IPS-20b (cell line): Measurements from ENCODE around the gene CABYR.

ENCODE experiments used
- H3K27ac ChIP-seq: one replicate; pipeline ENCODE4 v1.5.1; 2013; ENCODE audit warnings: low read length
- H3K27me3 ChIP-seq: 2 replicates; pipeline ENCODE4 v1.6.1; 2013; ENCODE audit warnings: mild to moderate bottlenecking, low read length, inconsistent platforms; ENCODE audit not compliant: insufficient read depth
- H3K36me3 ChIP-seq: 2 replicates; pipeline ENCODE4 v1.6.1; 2013; ENCODE audit warnings: low read depth, mild to moderate bottlenecking, inconsistent platforms, low read length, moderate library complexity; ENCODE audit not compliant: insufficient read depth
- H3K4me1 ChIP-seq: 2 replicates; pipeline ENCODE4 v1.6.1; 2013; ENCODE audit warnings: mild to moderate bottlenecking, control low read depth, inconsistent platforms, low read length, moderate library complexity; ENCODE audit not compliant: insufficient read depth
- H3K4me3 ChIP-seq: 2 replicates; pipeline ENCODE4 v1.5.1; 2013; ENCODE audit warnings: mild to moderate bottlenecking, low read length, inconsistent platforms
- H3K9ac ChIP-seq: 2 replicates; pipeline ENCODE4 v1.6.1; 2013; ENCODE audit warnings: low read depth, mild to moderate bottlenecking, inconsistent platforms, low read length, moderate library complexity
- H3K9me3 ChIP-seq: 2 replicates; pipeline ENCODE4 v1.6.1; 2013; ENCODE audit warnings: mild to moderate bottlenecking, low read depth, low read length, inconsistent platforms; ENCODE audit not compliant: insufficient read depth

CABYR gene

GRCh38 chr18:24138789-24139616 lies at the start of gene CABYR:
Gene CABYR (plus strand): TSS chr18:24139062. CDS start chr18:24143115, 4,053 bp downstream.
- Histone ChIP-seq H3K4me3 (peak within 1 kb of the TSS; percentile 73), H3K27ac (no peak within 1 kb of the TSS), H3K9me3 (no peaks in the 10 kb centered on the region), H3K36me3 (peaks cover 4% of the 10 kb centered on the region), H3K9ac (peak within 1 kb of the TSS; percentile 73; the same call in 1 of the 2 replicates), H3K27me3 (no peaks in the 10 kb centered on the region), H3K4me1 (peaks cover 13% of the 10 kb centered on the region; the same call in 1 of the 2 replicates)

DNA sequence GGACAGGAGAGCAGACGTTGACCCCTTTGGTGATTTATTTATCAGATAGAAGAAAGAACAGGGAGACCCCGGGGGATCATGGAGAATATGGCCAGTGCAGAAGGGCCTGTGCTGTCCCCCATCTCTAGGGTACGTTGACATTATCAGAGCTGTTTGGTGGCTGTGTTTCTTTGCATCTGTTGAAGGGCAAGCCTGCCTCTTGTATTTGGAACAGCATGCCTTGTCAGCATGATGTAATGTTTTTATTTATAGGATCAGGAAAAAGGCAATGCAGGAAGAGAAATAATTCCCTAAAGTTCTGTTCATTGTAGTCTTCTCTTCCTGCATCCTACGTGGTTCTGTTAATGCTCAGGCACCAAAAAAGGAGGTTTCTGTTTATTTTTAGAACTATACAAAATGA lies 49.8 kb upstream of the CABYR start:
- H3K27ac ChIP-seq: no peak overlapping the region
- no peak overlapping the region for H3K9ac ChIP-seq
- no peaks in the 10 kb centered on the region for H3K27me3 ChIP-seq
- H3K9me3 ChIP-seq: no peaks in the 10 kb centered on the region
- no peaks in the 10 kb centered on the region for H3K4me1 ChIP-seq
- H3K36me3 ChIP-seq: no peaks in the 10 kb centered on the region
- H3K4me3 ChIP-seq: no peak overlapping the region

- no peaks in the 10 kb centered on the region for H3K36me3 ChIP-seq
- no peak overlapping the region for H3K4me3 ChIP-seq
- H3K9ac ChIP-seq: no peak overlapping the region
- no peak overlapping the region for H3K27ac ChIP-seq
- no peaks in the 10 kb centered on the region for H3K9me3 ChIP-seq
- H3K27me3 ChIP-seq: no peaks in the 10 kb centered on the region
- H3K4me1 ChIP-seq: no peaks in the 10 kb centered on the region
Measured at GRCh38 chr18:24089515-24090337, 49.1 kb upstream of the CABYR start.

GRCh38 chr18:24090876-24091275 lies 48.0 kb upstream of the CABYR start:
- Histone ChIP-seq H3K4me1 (no peaks in the 10 kb centered on the region), H3K9me3 (no peaks in the 10 kb centered on the region), H3K4me3 (no peak overlapping the region), H3K27me3 (no peaks in the 10 kb centered on the region), H3K36me3 (no peaks in the 10 kb centered on the region), H3K27ac (no peak overlapping the region), H3K9ac (no peak overlapping the region)

DNA sequence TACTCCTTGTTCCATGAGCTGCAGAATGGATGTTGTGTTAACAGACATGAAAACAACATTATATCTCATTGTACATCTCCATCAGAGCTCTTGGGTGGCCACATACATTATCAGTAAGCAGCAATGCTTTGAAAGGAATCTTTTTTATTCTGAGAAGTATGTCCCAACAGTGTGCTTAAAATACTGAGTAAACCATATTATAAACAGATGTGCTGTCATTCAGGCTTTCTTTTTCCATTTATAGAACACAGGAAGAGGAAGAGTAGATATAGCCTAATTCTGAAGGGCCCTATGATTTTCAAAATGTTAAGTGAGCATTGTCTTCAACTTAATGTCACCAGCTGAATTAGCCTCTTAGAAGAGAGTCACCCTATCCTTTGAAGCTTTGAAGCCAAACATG lies 44.3 kb upstream of the CABYR start:
- Histone ChIP-seq H3K4me1 (no peaks in the 10 kb centered on the region), H3K9ac (no peak overlapping the region), H3K4me3 (no peak overlapping the region), H3K36me3 (no peaks in the 10 kb centered on the region), H3K9me3 (peaks cover 4% of the 10 kb centered on the region; the same call in 1 of the 2 replicates), H3K27me3 (no peaks in the 10 kb centered on the region), H3K27ac (no peak overlapping the region)

DNA sequence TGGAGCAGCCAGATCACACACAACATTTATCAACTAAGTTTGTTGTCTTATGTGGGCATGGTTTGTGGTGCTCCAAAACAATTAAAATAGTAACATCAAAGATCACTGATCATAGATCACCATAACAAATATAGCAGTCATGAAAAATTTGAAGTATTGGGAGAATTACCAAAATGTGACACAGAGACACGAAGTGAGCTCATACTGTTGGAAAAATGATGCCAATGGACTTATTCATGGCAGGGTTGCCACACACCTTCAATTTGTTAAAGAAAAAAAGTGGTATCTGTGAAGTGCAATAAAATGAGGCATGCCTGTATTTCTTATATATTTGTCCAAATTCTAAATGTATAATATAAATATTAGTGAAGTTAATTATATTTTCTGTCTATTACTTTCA lies 42.9 kb upstream of the CABYR start:
- no peak overlapping the region for H3K9ac ChIP-seq
- peaks cover 4% of the 10 kb centered on the region; the same call in 1 of the 2 replicates for H3K9me3 ChIP-seq
- no peaks in the 10 kb centered on the region for H3K36me3 ChIP-seq
- H3K27ac ChIP-seq: no peak overlapping the region
- no peaks in the 10 kb centered on the region for H3K27me3 ChIP-seq
- no peaks in the 10 kb centered on the region for H3K4me1 ChIP-seq
- H3K4me3 ChIP-seq: no peak overlapping the region

DNA sequence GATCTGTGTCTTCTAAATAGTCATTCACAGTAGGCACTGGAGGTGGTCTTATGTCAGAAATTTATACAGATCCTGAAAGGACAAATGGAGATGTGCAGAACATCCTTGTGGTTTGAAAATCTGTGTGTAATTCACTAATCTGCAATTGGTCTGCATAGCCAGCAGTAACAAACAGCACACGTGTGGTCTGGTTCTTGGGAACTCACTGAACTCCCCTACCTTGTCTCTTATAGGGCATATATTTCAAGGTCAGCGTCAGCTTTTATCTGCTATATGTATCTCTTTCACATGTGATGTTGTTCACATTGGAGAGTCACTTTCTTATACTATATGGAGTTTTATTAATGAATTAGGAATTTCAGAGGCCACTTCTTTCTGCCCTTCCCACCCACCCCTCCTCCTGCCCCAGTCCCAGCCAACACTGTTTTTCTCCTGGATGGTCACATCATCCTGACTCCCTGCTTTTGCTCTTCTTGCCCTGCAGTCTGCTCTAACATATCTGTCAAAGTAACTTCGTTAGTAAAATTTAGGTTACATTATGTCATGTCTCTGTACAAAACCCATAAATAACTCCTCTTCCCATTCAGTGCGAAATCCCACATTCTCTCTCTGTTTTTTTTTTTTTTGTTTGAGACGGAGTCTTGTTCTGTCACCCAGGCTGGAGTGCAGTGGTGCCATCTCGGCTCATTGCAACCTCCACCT lies 35.4 kb upstream of the CABYR start:
- Histone ChIP-seq H3K9ac (no peak overlapping the region), H3K4me1 (no peaks in the 10 kb centered on the region), H3K4me3 (no peak overlapping the region), H3K9me3 (no peaks in the 10 kb centered on the region), H3K36me3 (no peaks in the 10 kb centered on the region), H3K27me3 (no peaks in the 10 kb centered on the region), H3K27ac (no peak overlapping the region)

- no peaks in the 10 kb centered on the region for H3K27me3 ChIP-seq
- H3K9ac ChIP-seq: no peak overlapping the region
- H3K9me3 ChIP-seq: no peaks in the 10 kb centered on the region
- H3K36me3 ChIP-seq: no peaks in the 10 kb centered on the region
- no peaks in the 10 kb centered on the region for H3K4me1 ChIP-seq
- no peak overlapping the region for H3K4me3 ChIP-seq
- no peak overlapping the region for H3K27ac ChIP-seq
Measured at GRCh38 chr18:24104486-24104885, 34.4 kb upstream of the CABYR start.

- H3K4me1 ChIP-seq: peaks cover 3% of the 10 kb centered on the region; the same call in 1 of the 2 replicates
- H3K4me3 ChIP-seq: no peak overlapping the region
- H3K9ac ChIP-seq: no peak overlapping the region
- H3K27ac ChIP-seq: no peak overlapping the region
- no peaks in the 10 kb centered on the region for H3K27me3 ChIP-seq
- no peaks in the 10 kb centered on the region for H3K9me3 ChIP-seq
- H3K36me3 ChIP-seq: no peaks in the 10 kb centered on the region
Measured at GRCh38 chr18:24108641-24109040, 30.2 kb upstream of the CABYR start.

- Histone ChIP-seq H3K4me3 (no peak overlapping the region), H3K27ac (no peak overlapping the region), H3K9ac (no peak overlapping the region), H3K27me3 (no peaks in the 10 kb centered on the region), H3K9me3 (no peaks in the 10 kb centered on the region), H3K4me1 (peaks cover 3% of the 10 kb centered on the region; the same call in 1 of the 2 replicates), H3K36me3 (peaks cover 13% of the 10 kb centered on the region; the same call in 1 of the 2 replicates)
Measured at GRCh38 chr18:24111936-24112335, 26.9 kb upstream of the CABYR start.

DNA sequence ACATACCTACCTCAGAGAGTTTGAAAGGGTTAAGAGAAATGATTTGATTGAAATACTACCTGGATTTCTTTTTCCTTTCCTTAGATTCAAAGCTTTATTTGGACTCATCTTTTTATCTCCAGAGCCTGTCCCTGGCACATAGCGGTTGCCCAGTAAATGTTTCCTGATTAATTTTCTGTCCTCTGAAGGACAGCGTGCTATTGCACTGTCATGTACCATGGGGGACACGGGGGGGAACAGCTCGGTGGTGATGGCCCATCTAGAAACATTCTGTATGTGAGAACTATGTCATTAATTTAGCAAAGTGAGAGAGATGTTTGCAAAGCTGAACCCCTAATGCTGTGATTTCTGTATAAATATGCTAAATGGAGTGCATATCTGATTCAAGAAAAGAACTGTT lies 26.4 kb upstream of the CABYR start:
- Histone ChIP-seq H3K9me3 (no peaks in the 10 kb centered on the region), H3K27me3 (no peaks in the 10 kb centered on the region), H3K4me3 (no peak overlapping the region), H3K4me1 (peaks cover 3% of the 10 kb centered on the region; the same call in 1 of the 2 replicates), H3K9ac (no peak overlapping the region), H3K27ac (no peak overlapping the region), H3K36me3 (peaks cover 13% of the 10 kb centered on the region; the same call in 1 of the 2 replicates)
